Osteoblast (primary cell): ENCODE data around the gene LRRC36. TPM values are rescaled to one million over a fixed set of nuclear protein-coding genes. Genes with fewer than 3 reads are reported as not detected.

Experiments used
- DNase-seq: peaks from one replicate; pipeline ENCODE4 v3.0.0; 2011; ENCODE audit warnings: low spot score, mixed read lengths; ENCODE audit not compliant: insufficient read length; ENCODE audit errors: missing footprints
- H2AFZ ChIP-seq: 2 replicates; pipeline ENCODE4 v1.6.0; 2011; ENCODE audit warnings: mild to moderate bottlenecking, low read length
- H3K27ac ChIP-seq: 2 replicates; pipeline ENCODE4 v1.5.1; 2011; ENCODE audit warnings: mild to moderate bottlenecking, low read depth, low read length, moderate library complexity
- H3K27me3 ChIP-seq: 2 replicates; pipeline ENCODE4 v1.6.0; 2012; ENCODE audit warnings: mild to moderate bottlenecking, control low read depth, inconsistent platforms, low read length, moderate library complexity; ENCODE audit not compliant: insufficient read depth
- H3K36me3 ChIP-seq: 2 replicates; pipeline ENCODE4 v1.5.1; 2011; ENCODE audit warnings: mild to moderate bottlenecking, low read length, control low read depth, moderate library complexity; ENCODE audit not compliant: insufficient read depth
- H3K4me1 ChIP-seq: 2 replicates; pipeline ENCODE4 v1.5.1; 2011; ENCODE audit warnings: mild to moderate bottlenecking, low read length, control low read depth, moderate library complexity; ENCODE audit not compliant: insufficient read depth
- H3K4me2 ChIP-seq: 2 replicates; pipeline ENCODE4 v1.6.0; 2011; ENCODE audit warnings: mild to moderate bottlenecking, low read length; ENCODE audit not compliant: insufficient read depth
- H3K4me3 ChIP-seq: fragments of 200-600 bp; sonication (generic); 3 replicates; pipeline ENCODE4 v1.5.1; 2012; ENCODE audit warnings: mild to moderate bottlenecking, low read length, inconsistent platforms; ENCODE audit not compliant: insufficient read depth
- H3K79me2 ChIP-seq: 2 replicates; pipeline ENCODE4 v1.6.0; 2012; ENCODE audit warnings: mild to moderate bottlenecking, low read length, control low read depth, inconsistent platforms; ENCODE audit not compliant: insufficient read depth
- H3K9me3 ChIP-seq: 2 replicates; pipeline ENCODE4 v1.5.1; 2011; ENCODE audit warnings: low read depth, low read length, control low read depth
- H4K20me1 ChIP-seq: 2 replicates; pipeline ENCODE4 v1.6.0; 2012; ENCODE audit warnings: mild to moderate bottlenecking, low read length, control low read depth; ENCODE audit not compliant: insufficient read depth
- total RNA-seq: library from RNA; depleted of rRNA; stranded (reverse); fragments of >200 nt; gene quantifications from 2 replicates; pipeline ENCODE4 v1.2.3, GENCODE V29; 2012
- TF ChIP-seq, protein P1 (sequence below): IDR thresholded peaks from 2 replicates; pipeline ENCODE4 v1.5.1; 2011; ENCODE audit warnings: mild to moderate bottlenecking, low read depth, low read length, moderate library complexity; ENCODE audit errors: extremely low read depth

The LRRC36 gene
- total RNA-seq, 1 donor, result not detected

DNA sequence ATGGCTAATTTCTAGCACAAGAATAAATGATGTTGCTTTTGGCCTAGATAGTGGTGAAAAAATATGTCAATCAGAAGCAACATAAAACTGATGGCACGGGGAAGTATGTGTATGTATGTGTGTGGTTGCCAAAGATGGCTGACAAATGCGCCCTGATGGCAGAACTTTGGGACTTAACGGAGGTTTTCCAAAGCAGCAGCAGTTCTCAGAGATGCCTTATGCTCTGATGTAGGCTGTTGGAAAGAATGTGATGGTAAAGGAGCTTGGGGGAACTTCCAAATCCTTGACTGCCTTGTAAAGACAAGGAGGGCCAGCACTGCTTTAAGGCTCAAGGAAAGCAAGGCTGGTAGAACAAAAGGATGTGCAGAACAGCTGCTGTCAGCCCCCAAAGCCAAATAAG lies 16.1 kb upstream of the LRRC36 start:
- Histone ChIP-seq H3K4me3 (no peak overlapping the region), H2AFZ (peak overlapping the region; percentile 7), H3K4me2 (no peak overlapping the region), H3K36me3 (no peaks in the 10 kb centered on the region), H4K20me1 (no peaks in the 10 kb centered on the region), H3K9me3 (no peaks in the 10 kb centered on the region), H3K27ac (peak overlapping the region; percentile 76), H3K4me1 (peaks cover 19% of the 10 kb centered on the region), H3K27me3 (no peaks in the 10 kb centered on the region), H3K79me2 (no peaks in the 10 kb centered on the region)
- peak; percentile 31 for DNase-seq
- TF ChIP-seq, protein P1, sequence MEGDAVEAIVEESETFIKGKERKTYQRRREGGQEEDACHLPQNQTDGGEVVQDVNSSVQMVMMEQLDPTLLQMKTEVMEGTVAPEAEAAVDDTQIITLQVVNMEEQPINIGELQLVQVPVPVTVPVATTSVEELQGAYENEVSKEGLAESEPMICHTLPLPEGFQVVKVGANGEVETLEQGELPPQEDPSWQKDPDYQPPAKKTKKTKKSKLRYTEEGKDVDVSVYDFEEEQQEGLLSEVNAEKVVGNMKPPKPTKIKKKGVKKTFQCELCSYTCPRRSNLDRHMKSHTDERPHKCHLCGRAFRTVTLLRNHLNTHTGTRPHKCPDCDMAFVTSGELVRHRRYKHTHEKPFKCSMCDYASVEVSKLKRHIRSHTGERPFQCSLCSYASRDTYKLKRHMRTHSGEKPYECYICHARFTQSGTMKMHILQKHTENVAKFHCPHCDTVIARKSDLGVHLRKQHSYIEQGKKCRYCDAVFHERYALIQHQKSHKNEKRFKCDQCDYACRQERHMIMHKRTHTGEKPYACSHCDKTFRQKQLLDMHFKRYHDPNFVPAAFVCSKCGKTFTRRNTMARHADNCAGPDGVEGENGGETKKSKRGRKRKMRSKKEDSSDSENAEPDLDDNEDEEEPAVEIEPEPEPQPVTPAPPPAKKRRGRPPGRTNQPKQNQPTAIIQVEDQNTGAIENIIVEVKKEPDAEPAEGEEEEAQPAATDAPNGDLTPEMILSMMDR, result no peak

DNA sequence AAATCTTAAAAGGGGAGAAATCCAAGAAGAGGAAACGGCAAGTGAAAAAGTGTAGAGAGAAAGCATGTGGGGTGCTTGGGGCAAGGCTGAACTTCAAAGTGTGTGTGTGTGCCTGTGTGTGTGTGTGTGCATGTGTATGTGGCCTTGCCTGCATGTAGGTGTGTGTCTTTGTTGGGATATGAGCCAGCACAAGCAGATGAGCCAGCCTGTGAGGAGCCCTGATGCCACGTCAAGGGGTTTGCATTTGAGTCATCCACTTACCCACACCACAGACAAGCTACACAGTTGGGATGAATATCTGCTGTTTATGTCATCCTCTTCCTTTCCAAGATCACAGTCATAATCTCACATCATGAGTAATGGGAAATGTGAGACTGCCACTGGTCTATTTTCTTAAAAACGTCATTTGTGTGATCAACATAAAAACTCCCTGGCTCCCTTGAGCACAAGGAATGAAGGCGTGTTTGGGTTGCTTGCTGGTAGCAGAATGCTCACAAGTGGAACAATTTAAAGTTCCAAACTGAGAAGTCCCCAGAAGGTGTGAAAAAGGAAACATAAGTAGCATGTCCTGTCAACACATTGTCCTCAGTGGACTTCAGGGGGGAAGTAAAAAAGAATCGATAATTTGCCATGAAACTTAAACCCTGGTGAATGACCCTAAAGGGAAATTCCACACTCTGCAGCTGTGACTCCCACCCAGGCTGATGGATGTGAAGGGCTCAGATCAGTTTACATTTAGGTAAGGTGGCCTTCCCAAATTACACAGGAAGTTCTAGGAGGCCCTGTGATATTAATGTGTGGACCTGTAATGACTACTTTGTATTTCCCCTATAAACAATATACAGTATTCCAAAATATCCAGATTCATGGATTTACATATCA lies 14.8 kb upstream of the LRRC36 start:
- TF ChIP-seq, protein P1, result no peak
- Histone ChIP-seq H3K4me1 (peaks cover 19% of the 10 kb centered on the region), H4K20me1 (no peaks in the 10 kb centered on the region), H2AFZ (no peak overlapping the region), H3K9me3 (no peaks in the 10 kb centered on the region), H3K4me3 (no peak overlapping the region), H3K4me2 (peak overlapping the region; percentile 46), H3K79me2 (no peaks in the 10 kb centered on the region), H3K27ac (peak overlapping the region; percentile 89), H3K27me3 (no peaks in the 10 kb centered on the region), H3K36me3 (no peaks in the 10 kb centered on the region)
- peak; percentile 96 for DNase-seq

DNA sequence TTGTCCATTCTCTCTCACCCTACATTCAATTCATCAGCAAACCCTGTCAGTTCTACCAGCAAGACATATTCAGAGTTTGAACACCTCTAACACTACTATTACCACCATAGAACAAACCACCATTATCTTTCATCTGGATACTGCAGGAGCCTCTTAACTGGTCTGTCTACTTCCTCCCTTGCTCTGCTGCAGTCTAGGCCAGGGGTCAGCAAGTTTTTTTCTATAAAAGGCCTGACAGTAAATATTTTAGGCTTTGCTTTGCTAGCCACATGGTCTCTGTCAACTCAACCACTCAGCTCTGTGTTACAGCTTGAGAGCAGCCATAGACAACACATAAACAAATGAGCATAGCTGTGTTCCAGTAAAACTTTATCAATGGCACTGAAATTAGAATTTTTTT lies 13.9 kb upstream of the LRRC36 start:
- Histone ChIP-seq H3K4me3 (no peak overlapping the region), H2AFZ (peak overlapping the region; percentile 60), H3K27me3 (no peaks in the 10 kb centered on the region), H3K27ac (peak overlapping the region; percentile 89), H3K79me2 (no peaks in the 10 kb centered on the region), H4K20me1 (no peaks in the 10 kb centered on the region), H3K4me2 (no peak overlapping the region), H3K9me3 (no peaks in the 10 kb centered on the region), H3K36me3 (no peaks in the 10 kb centered on the region), H3K4me1 (peaks cover 19% of the 10 kb centered on the region)
- TF ChIP-seq, protein P1, result no peak
- peak; percentile 26 for DNase-seq

DNA sequence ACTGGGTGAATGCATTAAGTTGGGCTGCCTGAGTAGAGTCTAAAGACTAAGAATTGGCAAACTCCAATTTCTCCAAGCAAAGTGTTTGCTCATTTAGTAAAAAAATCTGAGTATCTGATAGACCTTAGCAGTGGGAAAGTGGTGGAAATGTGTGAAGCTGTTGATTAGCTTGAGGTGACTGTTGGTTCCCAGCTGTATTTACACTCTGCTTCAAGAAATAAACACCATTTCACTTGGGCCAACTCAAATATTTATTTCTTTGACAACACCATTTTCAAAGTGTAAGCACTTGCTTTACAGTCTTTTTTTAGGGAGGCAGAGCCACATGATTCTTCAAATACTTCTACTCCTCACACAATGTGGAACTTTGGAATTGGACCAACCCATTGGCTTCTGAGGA lies 8.8 kb upstream of the LRRC36 start:
- Histone ChIP-seq H3K4me2 (no peak overlapping the region), H3K4me3 (no peak overlapping the region), H3K4me1 (peaks cover under 1% of the 10 kb centered on the region), H3K27ac (no peak overlapping the region), H2AFZ (no peak overlapping the region), H4K20me1 (no peaks in the 10 kb centered on the region), H3K36me3 (no peaks in the 10 kb centered on the region), H3K27me3 (peaks cover 11% of the 10 kb centered on the region), H3K79me2 (no peaks in the 10 kb centered on the region), H3K9me3 (no peaks in the 10 kb centered on the region)
- peak; percentile 34 for DNase-seq
- TF ChIP-seq, protein P1, result no peak
